Endothelial cell of umbilical vein (primary cell): ENCODE results near the gene DSP. TPM values are rescaled to one million over a fixed set of nuclear protein-coding genes. Genes with fewer than 3 reads are reported as not detected.

ENCODE experiments used
- BruUV-seq: library from RNA; stranded (reverse); fragments of 400-500 nt; replicated peaks from 2 replicates; lab custom pipeline; 2021; lab: Mats Ljungman, UMichigan
- CTCF ChIA-PET: fragments of 300-600, 350-600 bp; sonication (Branson Sonifier 250); formaldehyde crosslinking; loops from one replicate; lab custom pipeline; 2021; ENCODE audit warnings: antibody characterized with exemption, inconsistent platforms; lab: Charles Lee
- POLR2A ChIA-PET: fragments of 300-600, 350-600 bp; sonication (Branson Sonifier 250); formaldehyde crosslinking; loops from one replicate; lab custom pipeline; 2021; ENCODE audit warnings: antibody characterized with exemption, inconsistent platforms; lab: Charles Lee
- DNase-seq: peaks from one replicate; pipeline ENCODE4 v3.0.0-alpha.2; 2011; ENCODE audit warnings: low read depth, low spot score
- FAIRE-seq: peaks from 2 replicates; lab custom pipeline; 2011; peaks lifted over from hg19 to GRCh38; lab: Jason Lieb, UNC
- H2AFZ ChIP-seq: 2 replicates; pipeline ENCODE4 v1.6.0; 2012; ENCODE audit warnings: low read depth, low read length, control low read depth, inconsistent platforms
- H3K27ac ChIP-seq: 2 replicates; pipeline ENCODE4 v1.5.1; 2011; ENCODE audit warnings: low read depth, mild to moderate bottlenecking, control low read depth, low read length, moderate library complexity; ENCODE audit not compliant: insufficient read depth
- H3K27me3 ChIP-seq, 2 experiments: 2 replicates each; pipeline versions ENCODE4 v1.6.0 to v1.6.1; 2011; ENCODE audit warnings: low read length in 2 of 2, mixed read lengths in 1 of 2; ENCODE audit not compliant: control insufficient read depth in 2 of 2, insufficient read depth in 2 of 2
- H3K36me3 ChIP-seq, 2 experiments: 2 replicates in 1 of 2; 3 replicates in 1 of 2; pipeline ENCODE4 v1.5.1; 2011; ENCODE audit warnings: low read length in 2 of 2, mild to moderate bottlenecking in 1 of 2, moderate library complexity in 1 of 2; ENCODE audit not compliant: control insufficient read depth in 2 of 2, insufficient read depth in 2 of 2; ENCODE audit errors: extremely low read depth in 1 of 2
- H3K4me1 ChIP-seq: 3 replicates; pipeline ENCODE4 v1.5.1; 2011; ENCODE audit warnings: mild to moderate bottlenecking, low read length; ENCODE audit not compliant: control insufficient read depth, insufficient read depth; ENCODE audit errors: extremely low read depth
- H3K4me2 ChIP-seq: 2 replicates; pipeline ENCODE4 v1.6.1; 2011; ENCODE audit warnings: low read length, control low read depth, mixed read lengths; ENCODE audit not compliant: insufficient read depth
- H3K4me3 ChIP-seq, 3 experiments: fragments of 200-600 bp in 1 of 3; sonication (generic), shearing (Covaris generic) in 1 of 3; replicated peaks in 1 of 3; 2 replicates each; pipeline ENCODE4 v1.5.1; 2011 to 2016; ENCODE audit warnings: control low read depth in 3 of 3, low read length in 3 of 3, mild to moderate bottlenecking in 2 of 3, inconsistent platforms in 1 of 3, low read depth in 1 of 3, moderate library complexity in 1 of 3; ENCODE audit not compliant: insufficient read depth in 1 of 3
- H3K79me2 ChIP-seq: 2 replicates; pipeline ENCODE4 v1.6.0; 2012; ENCODE audit warnings: low read length, inconsistent platforms; ENCODE audit not compliant: control insufficient read depth, insufficient read depth
- H3K9ac ChIP-seq: replicated peaks from 2 replicates; pipeline ENCODE3; 2011; ENCODE audit warnings: low read length, control low read depth; ENCODE audit not compliant: insufficient read depth; ENCODE audit errors: extremely low read depth
- H3K9me1 ChIP-seq: replicated peaks from 3 replicates; pipeline ENCODE4 v1.6.0; 2011; ENCODE audit warnings: mild to moderate bottlenecking, low read length; ENCODE audit not compliant: control insufficient read depth, insufficient read depth; ENCODE audit errors: extremely low read depth
- H3K9me3 ChIP-seq: replicated peaks from 2 replicates; pipeline ENCODE4 v1.5.1; 2012; ENCODE audit warnings: low read length, inconsistent platforms; ENCODE audit not compliant: control insufficient read depth, insufficient read depth
- H4K20me1 ChIP-seq: replicated peaks from 2 replicates; pipeline ENCODE3; 2011; ENCODE audit warnings: mild to moderate bottlenecking, low read length; ENCODE audit not compliant: control insufficient read depth, insufficient read depth; ENCODE audit errors: extremely low read depth
- CTCF ChIP-seq, 2 donors: IDR thresholded peaks; 1 replicate in 1 of 2; 2 replicates in 1 of 2; pipeline ENCODE4 v1.5.1; 2011; ENCODE audit warnings: low read length in 2 of 2, mild to moderate bottlenecking in 2 of 2, moderate library complexity in 2 of 2, control low read depth in 1 of 2, inconsistent platforms in 1 of 2, low read depth in 1 of 2; ENCODE audit not compliant: insufficient read depth in 1 of 2; ENCODE audit errors: extremely low read depth in 1 of 2
- EZH2 ChIP-seq: IDR thresholded peaks from 2 replicates; pipeline ENCODE4 v1.6.1; 2012; ENCODE audit warnings: borderline replicate concordance, low read depth, mild to moderate bottlenecking, moderate library complexity, low read length, inconsistent platforms; ENCODE audit not compliant: severe bottlenecking
- FOS ChIP-seq: IDR thresholded peaks from 2 replicates; pipeline ENCODE4 v1.6.1; 2011; ENCODE audit warnings: mild to moderate bottlenecking, low read length, moderate library complexity, borderline replicate concordance; ENCODE audit not compliant: insufficient read depth
- GATA2 ChIP-seq: IDR thresholded peaks from 2 replicates; pipeline ENCODE4 v1.7.0; 2011; ENCODE audit warnings: low read depth, mild to moderate bottlenecking, moderate library complexity, mixed read lengths, low read length; ENCODE audit not compliant: insufficient read length, insufficient read depth
- JUN ChIP-seq: IDR thresholded peaks from 2 replicates; pipeline ENCODE4 v1.6.1; 2011; ENCODE audit warnings: borderline replicate concordance, low read depth; ENCODE audit not compliant: insufficient read length, insufficient read depth
- MYC ChIP-seq: IDR thresholded peaks from one replicate; pipeline ENCODE4 v1.6.1; 2011; ENCODE audit warnings: mild to moderate bottlenecking, low read depth, low read length
- POLR2A ChIP-seq: IDR thresholded peaks from 2 replicates; pipeline ENCODE4 v1.6.1; 2012; ENCODE audit warnings: low read depth, mild to moderate bottlenecking, control low read depth, low read length
- POLR2AphosphoS5 ChIP-seq: IDR thresholded peaks from 2 replicates; pipeline ENCODE4 v1.6.1; 2012; ENCODE audit warnings: low read depth, mild to moderate bottlenecking, control low read depth, low read length, moderate library complexity; ENCODE audit not compliant: insufficient read depth
- dilution Hi-C: fragments of 300-500 bp; cut with MboI; formaldehyde crosslinking; loops from one replicate; pipeline ENCODE4 v1.15.0; 2019; ENCODE audit warnings: low sequenced_read_pairs; ENCODE audit not compliant: extremely low pct_ligation_motif_present
- intact Hi-C: fragments of 100-400 bp; cut with micrococcal nuclease; formaldehyde crosslinking; loops from one replicate; pipeline ENCODE4 v1.10.0; 2022
- polyA plus RNA-seq, 4 experiments: library from polyadenylated mRNA; depleted of rRNA in 3 of 4; stranded (reverse) in 3 of 4; unstranded in 1 of 4; fragments of >200 nt; gene quantifications; 2 replicates each; pipeline versions ENCODE4 v1.2.1 to v1.2.3, GENCODE V29; 2011 to 2012; ENCODE audit warnings: missing spikeins in 1 of 4
- total RNA-seq: library from RNA; stranded (reverse); gene quantifications from 2 replicates; pipeline ENCODE4 v1.2.3, GENCODE V29; 2021
- TF ChIP-seq, protein P1 (sequence below): IDR thresholded peaks from 2 replicates; pipeline ENCODE4 v1.6.1; 2011; ENCODE audit not compliant: insufficient read depth, insufficient read length

Gene DSP
- total and polyA plus RNA-seq, 2 donors (not counting 3 experiments of a cell fraction or from before 2014, with no cell fraction given), result 0.03 to 0.77 TPM

DNA sequence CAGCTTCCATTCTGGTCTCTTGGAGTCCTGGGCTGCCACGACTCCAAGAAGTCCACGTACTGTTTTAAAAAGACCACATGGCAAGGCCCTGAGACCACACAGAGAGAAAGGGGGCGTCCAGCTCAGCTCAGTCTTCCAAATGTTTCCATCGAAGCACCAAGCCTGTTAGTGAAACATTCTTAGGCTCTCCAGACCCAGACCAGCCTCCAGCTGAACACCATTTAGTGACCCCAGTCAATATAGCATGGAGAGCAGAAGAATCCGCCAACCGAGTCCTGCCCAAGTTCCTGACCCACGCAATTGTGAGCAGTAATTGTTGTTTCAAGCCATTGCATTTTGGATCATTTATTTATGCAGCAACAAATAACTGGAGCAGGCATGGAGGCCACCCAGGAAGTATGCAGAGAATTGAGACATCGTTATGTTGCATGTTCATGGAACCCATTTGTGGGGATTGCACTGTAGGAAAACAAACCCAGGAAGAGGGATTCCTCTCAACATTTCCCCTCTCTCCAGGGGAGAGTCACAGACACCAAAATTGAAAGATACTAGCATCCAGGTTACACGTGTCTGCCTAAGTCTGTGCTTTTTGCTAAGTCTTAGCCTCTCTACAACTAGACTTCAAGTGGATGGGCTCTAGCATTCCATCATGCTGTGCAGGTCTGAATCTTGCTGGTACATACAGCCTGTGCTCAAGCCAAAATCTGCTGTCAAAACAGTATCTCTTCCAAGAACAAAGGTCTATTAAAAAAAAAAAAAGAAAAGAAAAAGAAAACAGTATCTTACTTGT is 91.2 kb downstream of the DSP start:
- Histone ChIP-seq H3K27me3 (peaks cover 0 to 11% of the 10 kb centered on the region in 2 experiments), H3K36me3 (no peaks in the 10 kb centered on the region), H3K9ac (no peak overlapping the region), H3K79me2 (no peaks in the 10 kb centered on the region), H4K20me1 (no peaks in the 10 kb centered on the region), H3K4me1 (no peaks in the 10 kb centered on the region), H3K9me1 (no peaks in the 10 kb centered on the region), H2AFZ (no peak overlapping the region), H3K4me3 (no peak overlapping the region), H3K4me2 (no peak overlapping the region), H3K27ac (no peak overlapping the region), H3K9me3 (no peaks in the 10 kb centered on the region)
- intact Hi-C loops (no loop called here), dilution Hi-C loops (no loop called here)
- TF ChIP-seq MYC (no peak), POLR2A (no peak), CTCF (IDR thresholded peaks at IDR 0.05; ENCODE audit: extremely low read depth in 1 of 2, insufficient read depth in 1 of 2, low read depth in 1 of 2, low read length in 2 of 2) (no peak), JUN (no peak), GATA2 (no peak), FOS (no peak), POLR2AphosphoS5 (no peak), EZH2 (no peak)
- TF ChIP-seq, protein P1, sequence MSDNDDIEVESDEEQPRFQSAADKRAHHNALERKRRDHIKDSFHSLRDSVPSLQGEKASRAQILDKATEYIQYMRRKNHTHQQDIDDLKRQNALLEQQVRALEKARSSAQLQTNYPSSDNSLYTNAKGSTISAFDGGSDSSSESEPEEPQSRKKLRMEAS, result no peak
- no peak for DNase-seq
- ChIA-PET CTCF (no interaction called here), POLR2A (no interaction called here)
- no TSS peak for BruUV-seq
- FAIRE-seq, result no peak
